ENCODE measurements around the gene AQP6.

AQP6 gene

DNA sequence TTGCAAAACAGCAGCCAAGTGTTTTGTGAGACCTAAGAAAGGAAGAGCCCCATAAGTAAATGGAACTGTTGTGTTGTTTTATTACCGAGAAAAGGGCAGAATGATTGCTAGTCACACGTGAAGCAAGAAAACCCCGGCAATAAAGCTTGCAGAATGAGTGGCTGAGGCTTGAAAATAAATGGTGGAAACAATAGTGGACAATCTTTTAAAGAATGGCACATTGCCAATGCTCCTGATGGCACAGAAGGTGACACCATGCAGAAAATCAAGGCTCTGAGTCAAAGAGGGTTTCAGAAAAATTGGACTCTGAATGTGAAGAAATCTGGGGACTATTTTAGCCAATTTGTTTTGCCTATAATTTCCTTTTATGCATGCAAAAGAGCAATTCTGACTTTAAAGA lies 26.2 kb upstream of the AQP6 start:
- Histone ChIP-seq H3K4me3 (ENCODE audit: low read depth in 1 of 2, low read length in 2 of 2) (no peak overlapping the region), H3K9me3 (ENCODE audit: insufficient read depth, low read length, severe bottlenecking) (no peaks in the 10 kb centered on the region), H3K9ac (ENCODE audit: low read depth, low read length) (no peak overlapping the region), H3K4me2 (ENCODE audit: insufficient read depth, low read length) (no peak overlapping the region), H3K27ac (ENCODE audit: low read length) (no peak overlapping the region), H3K27me3 (ENCODE audit: insufficient read depth, low read length, poor library complexity) (peaks cover 3% of the 10 kb centered on the region), H4K20me1 (ENCODE audit: insufficient read depth, low read length) (no peaks in the 10 kb centered on the region), H3K36me3 (ENCODE audit: insufficient read depth, low read length) (no peaks in the 10 kb centered on the region), H3K4me1 (ENCODE audit: insufficient read depth, low read length) (peaks cover 9% of the 10 kb centered on the region), H3K79me2 (ENCODE audit: insufficient read depth, low read length) (no peaks in the 10 kb centered on the region), H2AFZ (ENCODE audit: low read depth, low read length) (no peak overlapping the region)
- ATAC-seq (ENCODE audit: insufficient read depth, low read depth) (no peak), DNase-seq (no peak)
- no peak for TF ChIP-seq EZH2 (IDR thresholded peaks at IDR 0.05; ENCODE audit: borderline replicate concordance, low read depth, low read length, severe bottlenecking)
- TF ChIP-seq, protein P1, sequence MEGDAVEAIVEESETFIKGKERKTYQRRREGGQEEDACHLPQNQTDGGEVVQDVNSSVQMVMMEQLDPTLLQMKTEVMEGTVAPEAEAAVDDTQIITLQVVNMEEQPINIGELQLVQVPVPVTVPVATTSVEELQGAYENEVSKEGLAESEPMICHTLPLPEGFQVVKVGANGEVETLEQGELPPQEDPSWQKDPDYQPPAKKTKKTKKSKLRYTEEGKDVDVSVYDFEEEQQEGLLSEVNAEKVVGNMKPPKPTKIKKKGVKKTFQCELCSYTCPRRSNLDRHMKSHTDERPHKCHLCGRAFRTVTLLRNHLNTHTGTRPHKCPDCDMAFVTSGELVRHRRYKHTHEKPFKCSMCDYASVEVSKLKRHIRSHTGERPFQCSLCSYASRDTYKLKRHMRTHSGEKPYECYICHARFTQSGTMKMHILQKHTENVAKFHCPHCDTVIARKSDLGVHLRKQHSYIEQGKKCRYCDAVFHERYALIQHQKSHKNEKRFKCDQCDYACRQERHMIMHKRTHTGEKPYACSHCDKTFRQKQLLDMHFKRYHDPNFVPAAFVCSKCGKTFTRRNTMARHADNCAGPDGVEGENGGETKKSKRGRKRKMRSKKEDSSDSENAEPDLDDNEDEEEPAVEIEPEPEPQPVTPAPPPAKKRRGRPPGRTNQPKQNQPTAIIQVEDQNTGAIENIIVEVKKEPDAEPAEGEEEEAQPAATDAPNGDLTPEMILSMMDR (IDR thresholded peaks at IDR 0.05; ENCODE audit: borderline replicate concordance, extremely low read depth, low read length, poor library complexity, severe bottlenecking) = no peak

DNA sequence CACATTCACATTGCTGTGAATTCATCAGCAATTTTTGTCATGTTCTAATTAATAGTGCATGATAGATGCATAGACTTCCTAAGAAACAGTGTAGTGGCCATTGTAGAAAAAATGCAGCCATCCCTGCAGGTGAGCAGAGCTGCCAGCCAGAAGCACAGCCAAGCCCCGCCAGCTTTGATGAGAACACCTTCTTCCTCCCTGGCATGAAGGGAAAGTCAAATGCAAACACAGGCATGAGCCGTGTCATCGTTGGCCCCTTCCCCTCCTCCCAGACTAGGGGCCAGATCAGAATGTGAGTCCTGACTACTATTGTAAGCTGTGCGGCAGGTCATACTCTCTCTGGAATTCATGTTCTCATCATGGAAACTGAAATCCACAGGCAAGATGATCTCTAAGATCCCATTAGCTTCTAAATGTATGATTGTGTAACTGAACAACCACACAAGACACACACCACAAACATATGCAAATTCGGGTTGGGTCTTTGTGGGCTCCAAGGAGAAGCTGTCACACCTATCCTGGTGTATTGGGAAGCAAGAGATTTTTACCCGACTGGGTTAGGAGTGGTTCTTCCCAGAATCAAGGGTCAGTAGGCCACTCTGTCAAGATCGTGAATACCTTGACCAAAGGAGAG lies 25.0 kb upstream of the AQP6 start:
- ATAC-seq (ENCODE audit: insufficient read depth, low read depth) = no peak

DNA sequence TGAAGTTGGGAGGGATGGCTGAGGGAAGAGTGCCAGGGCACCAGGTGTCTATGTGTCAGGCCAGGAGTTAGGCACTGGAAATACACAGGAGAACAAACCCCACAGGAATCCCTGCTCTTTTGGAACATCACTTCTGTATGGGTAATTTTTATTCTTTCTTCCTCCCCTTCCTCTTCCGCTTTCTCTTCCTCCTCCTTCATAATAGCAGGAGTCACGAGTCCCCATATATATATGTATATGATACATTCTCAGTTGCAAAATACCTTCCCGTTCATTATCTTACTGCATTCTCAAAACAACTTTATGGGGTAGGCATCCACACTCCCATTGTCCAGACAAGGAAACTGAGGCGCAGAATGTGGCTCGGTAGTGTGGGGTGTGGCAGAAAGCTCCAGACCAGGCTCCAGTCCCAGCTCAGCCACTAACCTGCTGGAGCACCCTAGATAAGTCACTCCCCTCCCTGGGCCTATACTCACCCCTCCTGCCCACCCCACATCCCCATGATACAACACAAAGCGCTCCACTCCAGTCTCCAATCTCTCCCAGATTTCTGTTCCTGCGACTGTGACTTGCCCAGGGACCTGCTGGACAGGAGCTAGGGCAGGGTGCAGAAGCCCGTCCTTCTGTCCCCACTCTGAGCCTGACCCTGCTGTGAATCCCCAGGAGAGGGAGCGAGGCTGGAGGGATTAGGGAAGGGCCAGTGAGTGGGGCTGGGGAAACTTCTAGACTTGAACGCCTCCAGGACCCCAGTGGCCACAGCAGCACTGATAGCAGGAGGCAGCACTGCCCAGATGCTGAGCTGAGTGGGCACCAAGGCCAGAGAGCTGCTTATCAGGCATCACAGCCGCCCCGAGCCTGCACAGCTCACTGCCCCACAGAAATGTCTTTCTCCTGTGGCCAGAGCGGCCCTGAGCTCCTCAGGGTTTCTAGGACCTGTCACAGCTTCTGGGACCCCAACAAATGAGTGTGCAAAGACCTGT lies 23.6 kb upstream of the AQP6 start:
- no peak overlapping the region for H3K4me2 ChIP-seq (ENCODE audit: insufficient read depth, low read length)

More for the DNA sequence above, 25.0 kb upstream of the AQP6 start:
- no peak for DNase-seq
- TF ChIP-seq, protein P1 (IDR thresholded peaks at IDR 0.05; ENCODE audit: borderline replicate concordance, extremely low read depth, low read length, poor library complexity, severe bottlenecking) = no peak
- H2AFZ ChIP-seq (ENCODE audit: low read depth, low read length) = no peak overlapping the region
- H3K4me2 ChIP-seq (ENCODE audit: insufficient read depth, low read length) = no peak overlapping the region
- H3K9me3 ChIP-seq (ENCODE audit: insufficient read depth, low read length, severe bottlenecking) = no peaks in the 10 kb centered on the region
- H3K4me1 ChIP-seq (ENCODE audit: insufficient read depth, low read length) = peaks cover 9% of the 10 kb centered on the region
- H3K9ac ChIP-seq (ENCODE audit: low read depth, low read length) = no peak overlapping the region
- peaks cover 3% of the 10 kb centered on the region for H3K27me3 ChIP-seq (ENCODE audit: insufficient read depth, low read length, poor library complexity)
- H3K36me3 ChIP-seq (ENCODE audit: insufficient read depth, low read length) = no peaks in the 10 kb centered on the region
- H3K79me2 ChIP-seq (ENCODE audit: insufficient read depth, low read length) = no peaks in the 10 kb centered on the region
- no peak overlapping the region for H3K4me3 ChIP-seq (ENCODE audit: low read depth in 1 of 2, low read length in 2 of 2)
- H3K27ac ChIP-seq (ENCODE audit: low read length) = no peak overlapping the region
- H4K20me1 ChIP-seq (ENCODE audit: insufficient read depth, low read length) = no peaks in the 10 kb centered on the region

More for the DNA sequence above, 23.6 kb upstream of the AQP6 start:
- ATAC-seq (ENCODE audit: insufficient read depth, low read depth) = no peak
- Histone ChIP-seq H3K4me1 (ENCODE audit: insufficient read depth, low read length) (peaks cover 9% of the 10 kb centered on the region), H2AFZ (ENCODE audit: low read depth, low read length) (no peak overlapping the region), H3K4me3 (ENCODE audit: low read depth in 1 of 2, low read length in 2 of 2) (no peak overlapping the region), H4K20me1 (ENCODE audit: insufficient read depth, low read length) (no peaks in the 10 kb centered on the region), H3K27me3 (ENCODE audit: insufficient read depth, low read length, poor library complexity) (no peaks in the 10 kb centered on the region), H3K9ac (ENCODE audit: low read depth, low read length) (no peak overlapping the region), H3K9me3 (ENCODE audit: insufficient read depth, low read length, severe bottlenecking) (no peaks in the 10 kb centered on the region), H3K36me3 (ENCODE audit: insufficient read depth, low read length) (no peaks in the 10 kb centered on the region), H3K79me2 (ENCODE audit: insufficient read depth, low read length) (no peaks in the 10 kb centered on the region), H3K27ac (ENCODE audit: low read length) (no peak overlapping the region)
- TF ChIP-seq, protein P1 (IDR thresholded peaks at IDR 0.05; ENCODE audit: borderline replicate concordance, extremely low read depth, low read length, poor library complexity, severe bottlenecking) = no peak
- no peak for TF ChIP-seq EZH2 (IDR thresholded peaks at IDR 0.05; ENCODE audit: borderline replicate concordance, low read depth, low read length, severe bottlenecking)
- no peak for DNase-seq
